Hepatic stellate cell (primary cell): ENCODE data around the gene EMC7.

Experiments
- DNase-seq: peaks from one replicate; pipeline ENCODE4 v3.0.0; 2011; ENCODE audit warnings: low spot score

The EMC7 gene

DNA sequence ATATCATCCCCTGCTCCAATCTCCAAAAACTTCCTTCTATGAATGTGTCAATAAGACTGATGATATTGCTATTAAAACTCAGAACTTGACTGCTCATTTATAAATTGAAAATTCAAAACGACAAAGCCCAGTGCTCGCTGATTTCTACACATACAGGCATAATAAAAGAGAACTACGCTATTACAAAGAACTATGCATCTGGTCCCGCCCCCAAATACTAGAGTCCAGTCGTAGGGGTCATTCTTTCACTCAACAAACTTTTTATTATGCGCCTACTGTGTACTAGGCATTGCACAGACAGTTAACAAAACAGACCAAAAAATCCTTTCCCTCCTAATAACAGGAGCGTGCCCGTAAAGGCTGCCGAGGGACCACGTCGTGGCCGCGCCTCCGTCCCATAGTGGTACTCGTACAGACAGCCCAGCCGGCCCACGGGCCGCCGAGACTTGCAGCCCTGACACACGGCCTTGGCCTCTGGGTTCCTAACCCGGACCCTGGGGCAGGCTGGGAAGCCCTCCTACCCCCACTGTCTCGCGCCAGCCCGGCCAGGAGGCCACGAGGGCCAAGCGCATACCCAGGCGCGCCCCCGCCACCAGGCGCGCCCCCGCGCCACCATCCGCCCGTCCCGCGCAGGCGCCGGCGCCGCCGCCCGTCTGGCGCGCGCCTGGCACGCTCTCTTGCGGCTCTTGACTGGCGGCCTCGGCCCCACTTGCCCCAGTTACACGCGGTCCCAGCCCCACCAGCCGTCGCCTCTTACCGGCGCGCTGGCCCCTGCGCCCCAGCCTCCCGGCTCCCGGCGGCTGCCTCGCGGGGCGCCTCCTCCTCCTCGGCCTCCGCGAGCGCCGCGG, 63.4 kb downstream of the EMC7 start:
- DNase-seq: peak; percentile 75
